IMR-90 (cell line): Measurements from ENCODE around the gene NMT1.

Experiments
- BHLHE40 ChIP-seq: fragments of 150-350 bp; IDR thresholded peaks from 2 replicates; pipeline ENCODE4 v1.6.1; 2016; ENCODE audit warnings: mild to moderate bottlenecking, low read depth, low read length
- CEBPB ChIP-seq: IDR thresholded peaks from 2 replicates; pipeline ENCODE4 v1.6.1; 2012; ENCODE audit warnings: low read depth, low read length, improper control_type of control experiment
- CHD1 ChIP-seq: IDR thresholded peaks from 2 replicates; pipeline ENCODE4 v1.6.1; 2012; ENCODE audit warnings: low read depth, low read length, improper control_type of control experiment
- FOS ChIP-seq: fragments of 150-350 bp; IDR thresholded peaks from 2 replicates; pipeline ENCODE4 v1.6.1; 2016; ENCODE audit warnings: low read depth, low read length
- MAZ ChIP-seq: IDR thresholded peaks from 2 replicates; pipeline ENCODE4 v1.6.1; 2012; ENCODE audit warnings: low read depth, mild to moderate bottlenecking, low read length, improper control_type of control experiment, moderate library complexity, borderline replicate concordance
- MXI1 ChIP-seq: IDR thresholded peaks from 2 replicates; pipeline ENCODE4 v1.6.1; 2012; ENCODE audit warnings: low read depth, mild to moderate bottlenecking, low read length, moderate library complexity, borderline replicate concordance
- POLR2A ChIP-seq: IDR thresholded peaks from 2 replicates; pipeline ENCODE4 v1.6.1; 2012; ENCODE audit warnings: mild to moderate bottlenecking, low read depth, low read length
- RAD21 ChIP-seq: IDR thresholded peaks from 2 replicates; pipeline ENCODE4 v1.6.1; 2012; ENCODE audit warnings: low read length, improper control_type of control experiment
- RFX5 ChIP-seq: IDR thresholded peaks from 2 replicates; pipeline ENCODE4 v1.8.0; 2012; ENCODE audit warnings: low read depth, mild to moderate bottlenecking, low read length, moderate library complexity
- SMC3 ChIP-seq: fragments of 150-350 bp; IDR thresholded peaks from 2 replicates; pipeline ENCODE4 v1.6.1; 2016; ENCODE audit warnings: low read depth, mild to moderate bottlenecking, antibody characterized with exemption, low read length, moderate library complexity
- TF ChIP-seq, protein P1 (sequence below): conservative IDR thresholded peaks from 2 replicates; pipeline ENCODE4 v1.5.1; 2012; ENCODE audit warnings: mild to moderate bottlenecking, low read depth, low read length, improper control_type of control experiment
- TF ChIP-seq, protein P2 (sequence below): fragments of 150-350 bp; IDR thresholded peaks from 2 replicates; pipeline ENCODE4 v1.6.1; 2016; ENCODE audit warnings: low read depth, mild to moderate bottlenecking, low read length, moderate library complexity, borderline replicate concordance
- TF ChIP-seq, protein P3 (sequence below): fragments of 150-350 bp; IDR thresholded peaks from 2 replicates; pipeline ENCODE4 v1.6.1; 2017; ENCODE audit warnings: mild to moderate bottlenecking, antibody characterized with exemption, low read length, low read depth

DNA sequence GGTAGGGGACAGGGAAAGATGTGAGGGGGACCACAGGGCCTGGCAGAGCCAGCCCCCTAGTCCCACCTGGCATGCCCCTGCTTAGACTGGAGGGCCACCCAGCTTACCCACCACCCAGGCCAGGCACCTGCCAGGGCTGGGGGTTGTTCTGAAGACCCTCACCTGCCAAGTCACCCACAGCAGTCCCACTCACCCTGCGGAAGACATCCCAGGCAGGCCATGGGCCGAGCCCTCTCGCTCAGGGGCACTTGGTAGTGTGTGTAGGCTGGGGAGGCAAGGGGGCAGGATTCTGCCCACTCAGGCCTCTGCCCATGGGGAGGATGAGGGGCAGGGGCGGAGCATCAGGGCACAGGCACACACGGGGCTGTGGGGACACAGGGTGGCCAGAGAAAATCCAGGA lies 67.2 kb downstream of the NMT1 start:
- TF ChIP-seq, protein P1, sequence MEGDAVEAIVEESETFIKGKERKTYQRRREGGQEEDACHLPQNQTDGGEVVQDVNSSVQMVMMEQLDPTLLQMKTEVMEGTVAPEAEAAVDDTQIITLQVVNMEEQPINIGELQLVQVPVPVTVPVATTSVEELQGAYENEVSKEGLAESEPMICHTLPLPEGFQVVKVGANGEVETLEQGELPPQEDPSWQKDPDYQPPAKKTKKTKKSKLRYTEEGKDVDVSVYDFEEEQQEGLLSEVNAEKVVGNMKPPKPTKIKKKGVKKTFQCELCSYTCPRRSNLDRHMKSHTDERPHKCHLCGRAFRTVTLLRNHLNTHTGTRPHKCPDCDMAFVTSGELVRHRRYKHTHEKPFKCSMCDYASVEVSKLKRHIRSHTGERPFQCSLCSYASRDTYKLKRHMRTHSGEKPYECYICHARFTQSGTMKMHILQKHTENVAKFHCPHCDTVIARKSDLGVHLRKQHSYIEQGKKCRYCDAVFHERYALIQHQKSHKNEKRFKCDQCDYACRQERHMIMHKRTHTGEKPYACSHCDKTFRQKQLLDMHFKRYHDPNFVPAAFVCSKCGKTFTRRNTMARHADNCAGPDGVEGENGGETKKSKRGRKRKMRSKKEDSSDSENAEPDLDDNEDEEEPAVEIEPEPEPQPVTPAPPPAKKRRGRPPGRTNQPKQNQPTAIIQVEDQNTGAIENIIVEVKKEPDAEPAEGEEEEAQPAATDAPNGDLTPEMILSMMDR, result no peak
- TF ChIP-seq POLR2A (no peak), CEBPB (no peak), FOS (no peak), SMC3 (no peak), BHLHE40 (no peak), MAZ (no peak), RAD21 (no peak), CHD1 (no peak), MXI1 (no peak), RFX5 (no peak)
- TF ChIP-seq, protein P2, sequence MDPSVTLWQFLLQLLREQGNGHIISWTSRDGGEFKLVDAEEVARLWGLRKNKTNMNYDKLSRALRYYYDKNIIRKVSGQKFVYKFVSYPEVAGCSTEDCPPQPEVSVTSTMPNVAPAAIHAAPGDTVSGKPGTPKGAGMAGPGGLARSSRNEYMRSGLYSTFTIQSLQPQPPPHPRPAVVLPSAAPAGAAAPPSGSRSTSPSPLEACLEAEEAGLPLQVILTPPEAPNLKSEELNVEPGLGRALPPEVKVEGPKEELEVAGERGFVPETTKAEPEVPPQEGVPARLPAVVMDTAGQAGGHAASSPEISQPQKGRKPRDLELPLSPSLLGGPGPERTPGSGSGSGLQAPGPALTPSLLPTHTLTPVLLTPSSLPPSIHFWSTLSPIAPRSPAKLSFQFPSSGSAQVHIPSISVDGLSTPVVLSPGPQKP, result no peak
- TF ChIP-seq, protein P3, sequence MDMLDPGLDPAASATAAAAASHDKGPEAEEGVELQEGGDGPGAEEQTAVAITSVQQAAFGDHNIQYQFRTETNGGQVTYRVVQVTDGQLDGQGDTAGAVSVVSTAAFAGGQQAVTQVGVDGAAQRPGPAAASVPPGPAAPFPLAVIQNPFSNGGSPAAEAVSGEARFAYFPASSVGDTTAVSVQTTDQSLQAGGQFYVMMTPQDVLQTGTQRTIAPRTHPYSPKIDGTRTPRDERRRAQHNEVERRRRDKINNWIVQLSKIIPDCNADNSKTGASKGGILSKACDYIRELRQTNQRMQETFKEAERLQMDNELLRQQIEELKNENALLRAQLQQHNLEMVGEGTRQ, result no peak
